SKM-1 treated with dmso at 0.1 percent for 144 hours (cell line): ENCODE results near the gene SMPD3.

Source experiments
- DNase-seq: peaks from one replicate; lab custom pipeline; 2025; ENCODE audit not compliant: unreplicated experiment; lab: John Stamatoyannopoulos, UW

Gene SMPD3

GRCh38 chr16:68384288-68385161 is 63.8 kb downstream of the SMPD3 start:
- DNase-seq: no peak

GRCh38 chr16:68383858-68384257 is 64.5 kb downstream of the SMPD3 start:
- DNase-seq: no peak

- DNase-seq: peak; percentile 21
Measured at GRCh38 chr16:68382296-68382718, 66.0 kb downstream of the SMPD3 start.

GRCh38 chr16:68381363-68381724 is 67.0 kb downstream of the SMPD3 start:
- no peak for DNase-seq

- no peak for DNase-seq
Measured at GRCh38 chr16:68380676-68381362, 67.5 kb downstream of the SMPD3 start.

GRCh38 chr16:68380348-68380670 is 68.0 kb downstream of the SMPD3 start:
- no peak for DNase-seq

- DNase-seq: no peak
Measured at GRCh38 chr16:68379472-68380347, 68.6 kb downstream of the SMPD3 start.

- DNase-seq: peak; percentile 40
Measured at GRCh38 chr16:68378436-68379415, 69.6 kb downstream of the SMPD3 start.

GRCh38 chr16:68377667-68378393 is 70.5 kb downstream of the SMPD3 start:
- no peak for DNase-seq

- DNase-seq: no peak
Measured at GRCh38 chr16:68377221-68377620, 71.1 kb downstream of the SMPD3 start.

GRCh38 chr16:68376590-68376989 is 71.7 kb downstream of the SMPD3 start:
- no peak for DNase-seq

- no peak for DNase-seq
Measured at GRCh38 chr16:68375801-68376536, 72.3 kb downstream of the SMPD3 start.

- no peak for DNase-seq
Measured at GRCh38 chr16:68374961-68375660, 73.2 kb downstream of the SMPD3 start.

- DNase-seq: no peak
Measured at GRCh38 chr16:68374246-68374805, 74.0 kb downstream of the SMPD3 start.

- no peak for DNase-seq
Measured at GRCh38 chr16:68373528-68374245, 74.6 kb downstream of the SMPD3 start.

- DNase-seq: no peak
Measured at GRCh38 chr16:68372806-68373205, 75.5 kb downstream of the SMPD3 start.

GRCh38 chr16:68372381-68372720 is 76.0 kb downstream of the SMPD3 start:
- no peak for DNase-seq
